HG02870 (cell line): ENCODE measurements around the gene FUT7.
"Not testable (repeated sequence)": the region's sequence is repeated elsewhere in the genome, so short reads cannot be mapped to it uniquely, and the experiment has no call there.

Experiments used
- ATAC-seq: cut with Tn5 transposase; IDR thresholded peaks from one replicate; pipeline ENCODE4 v1.9.1; 2021; ENCODE audit warnings: mild to moderate bottlenecking, moderate library complexity; ENCODE audit not compliant: unreplicated experiment

The FUT7 gene

GRCh38 chr9:137034039-137034708, 2.3 kb upstream of the FUT7 start:
- ATAC-seq: no peak

GRCh38 chr9:137033481-137033880, 1.6 kb upstream of the FUT7 start:
- ATAC-seq: not testable (repeated sequence)

- ATAC-seq: no peak
Observed at GRCh38 chr9:137032858-137033257, 970 bp upstream of the FUT7 start.

- no peak for ATAC-seq
Observed at GRCh38 chr9:137030538-137031527, 1.1 kb downstream of the FUT7 start.

- no peak for ATAC-seq
Observed at GRCh38 chr9:137030006-137030405, 1.9 kb downstream of the FUT7 start.

- ATAC-seq: no peak
Observed at GRCh38 chr9:137029058-137029936, 2.6 kb downstream of the FUT7 start.

GRCh38 chr9:137028263-137029057, 3.4 kb downstream of the FUT7 start:
- ATAC-seq: no peak

GRCh38 chr9:137027369-137028262, 4.3 kb downstream of the FUT7 start, which contains the start of gene ABCA2:
TSS of gene ABCA2 (minus strand) at chr9:137028237. CDS start at chr9:137028140, 97 bp downstream.
- no peak for ATAC-seq

- no peak for ATAC-seq
Observed at GRCh38 chr9:137026828-137027227, 5.1 kb downstream of the FUT7 start.

- no peak for ATAC-seq
Observed at GRCh38 chr9:137026384-137026783, 5.5 kb downstream of the FUT7 start.

- no peak for ATAC-seq
Observed at GRCh38 chr9:137025517-137025966, 6.3 kb downstream of the FUT7 start.

GRCh38 chr9:137023583-137023991, 8.3 kb downstream of the FUT7 start:
- no peak for ATAC-seq

- no peak for ATAC-seq
Observed at GRCh38 chr9:137023157-137023556, 8.7 kb downstream of the FUT7 start.

- no peak for ATAC-seq
Observed at GRCh38 chr9:137022662-137023008, 9.3 kb downstream of the FUT7 start.

GRCh38 chr9:137021979-137022661, 9.8 kb downstream of the FUT7 start:
- ATAC-seq: no peak

GRCh38 chr9:137021568-137021978, 10.3 kb downstream of the FUT7 start:
- ATAC-seq: no peak

GRCh38 chr9:137020771-137021567, 10.9 kb downstream of the FUT7 start:
- no peak for ATAC-seq
